ENCODE data around the gene WAS.
"Not testable (repeated sequence)": the region's sequence is repeated elsewhere in the genome, so short reads cannot be mapped to it uniquely, and the experiment has no call there.

DNA sequence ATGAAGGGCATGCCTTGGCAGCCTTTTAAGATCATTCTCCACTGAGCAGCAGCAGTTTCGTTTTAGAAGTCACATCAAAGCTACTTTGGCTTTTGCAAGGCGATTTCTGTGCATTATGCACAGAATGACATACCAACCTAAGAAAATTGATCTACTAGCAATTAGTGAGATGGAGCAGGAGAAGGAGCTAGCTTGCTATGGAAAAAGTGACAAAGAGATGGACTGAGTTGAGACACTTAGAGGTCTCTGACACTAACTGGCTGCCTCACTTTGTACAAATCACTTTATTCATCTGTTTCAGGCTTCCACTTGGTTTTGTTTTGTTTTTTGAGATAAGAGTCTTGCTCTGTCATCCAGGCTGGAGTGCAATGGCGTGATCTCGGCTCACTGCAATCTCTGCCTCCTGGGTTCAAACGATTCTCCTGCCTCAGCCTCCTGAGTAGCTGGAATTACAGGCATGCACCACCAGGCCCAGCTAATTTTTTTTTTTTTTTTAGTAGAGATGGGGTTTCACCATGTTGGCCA is 31.5 kb upstream of the WAS start:
- TF ChIP-seq, protein P1, sequence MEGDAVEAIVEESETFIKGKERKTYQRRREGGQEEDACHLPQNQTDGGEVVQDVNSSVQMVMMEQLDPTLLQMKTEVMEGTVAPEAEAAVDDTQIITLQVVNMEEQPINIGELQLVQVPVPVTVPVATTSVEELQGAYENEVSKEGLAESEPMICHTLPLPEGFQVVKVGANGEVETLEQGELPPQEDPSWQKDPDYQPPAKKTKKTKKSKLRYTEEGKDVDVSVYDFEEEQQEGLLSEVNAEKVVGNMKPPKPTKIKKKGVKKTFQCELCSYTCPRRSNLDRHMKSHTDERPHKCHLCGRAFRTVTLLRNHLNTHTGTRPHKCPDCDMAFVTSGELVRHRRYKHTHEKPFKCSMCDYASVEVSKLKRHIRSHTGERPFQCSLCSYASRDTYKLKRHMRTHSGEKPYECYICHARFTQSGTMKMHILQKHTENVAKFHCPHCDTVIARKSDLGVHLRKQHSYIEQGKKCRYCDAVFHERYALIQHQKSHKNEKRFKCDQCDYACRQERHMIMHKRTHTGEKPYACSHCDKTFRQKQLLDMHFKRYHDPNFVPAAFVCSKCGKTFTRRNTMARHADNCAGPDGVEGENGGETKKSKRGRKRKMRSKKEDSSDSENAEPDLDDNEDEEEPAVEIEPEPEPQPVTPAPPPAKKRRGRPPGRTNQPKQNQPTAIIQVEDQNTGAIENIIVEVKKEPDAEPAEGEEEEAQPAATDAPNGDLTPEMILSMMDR (conservative IDR thresholded peaks at IDR 0.05; ENCODE audit: low read depth in 2 of 2) = not testable (repeated sequence)
- TF ChIP-seq POLR2AphosphoS5 (IDR thresholded peaks at IDR 0.05; ENCODE audit: low read depth); ZNF114 (CRISPR knock-in tag; IDR thresholded peaks at IDR 0.05): not testable (repeated sequence)
